Sigmoid colon (tissue), 7 donors: Measurements from ENCODE around the gene ALG6. TPM values are rescaled to one million over a fixed set of nuclear protein-coding genes. Genes with fewer than 3 reads are reported as not detected.

Experiments used
- DNase-seq: peaks from one replicate; pipeline ENCODE4 v3.0.0-alpha.2; 2019
- H3K27ac ChIP-seq, 4 donors: fragments of 200-600 bp; sonication (generic); one replicate each; pipeline ENCODE4 v1.5.1; 2016 to 2019; ENCODE audit warnings: mild to moderate bottlenecking in 1 of 4
- H3K27me3 ChIP-seq, 3 donors: fragments of 200-600 bp; sonication (generic); one replicate each; pipeline ENCODE4 v1.5.1; 2019; ENCODE audit warnings: mild to moderate bottlenecking in 1 of 3
- H3K36me3 ChIP-seq, 4 donors: fragments of 200-600 bp; sonication (generic); one replicate each; pipeline ENCODE4 v1.5.1; 2016 to 2019
- H3K4me1 ChIP-seq, 4 donors: fragments of 200-600 bp; sonication (generic); one replicate each; pipeline ENCODE4 v1.5.1; 2017 to 2019
- H3K4me3 ChIP-seq, 4 donors: fragments of 200-600 bp; sonication (generic); one replicate each; pipeline ENCODE4 v1.5.1; 2017 to 2019; ENCODE audit warnings: mild to moderate bottlenecking in 2 of 4, moderate library complexity in 1 of 4
- H3K9me3 ChIP-seq, 4 donors: fragments of 200-600 bp in 3 of 4; sonication (generic) in 3 of 4; one replicate each; pipeline versions ENCODE4 v1.5.1 to v1.6.1; 2013 to 2019
- EP300 ChIP-seq, 4 donors: sonication (generic); formaldehyde crosslinking; IDR thresholded peaks; one replicate each; pipeline ENCODE4 v1.6.1; 2017; ENCODE audit warnings: antibody characterized with exemption in 4 of 4
- POLR2A ChIP-seq, 2 donors: fragments of 450-650 bp; IDR thresholded peaks; one replicate each; pipeline ENCODE4 v1.6.1; 2016; ENCODE audit warnings: antibody characterized with exemption in 2 of 2, mild to moderate bottlenecking in 2 of 2, moderate library complexity in 2 of 2
- POLR2AphosphoS5 ChIP-seq, 4 donors: sonication (generic); formaldehyde crosslinking; IDR thresholded peaks; one replicate each; pipeline ENCODE4 v1.6.1; 2017; ENCODE audit warnings: antibody characterized with exemption in 4 of 4
- WGBS, 2 donors: extraction: QIAGEN DNeasy Blood & Tissue Kit; methylation state at CpG; one replicate each; pipeline ENCODE4 v1.1.7; 2013; 5-methylcytosine and 5-hydroxymethylcytosine counted together
- intact Hi-C: fragments of 100-400 bp; cut with DNase I; formaldehyde crosslinking; loops from one replicate; pipeline ENCODE4 v1.15.1; 2023
- polyA plus RNA-seq, 3 donors: library from polyadenylated mRNA; stranded (reverse); fragments of 200-250 nt; gene quantifications; one replicate each; pipeline ENCODE4 v1.2.3, GENCODE V29; 2013
- total RNA-seq, 4 donors: library from RNA; depleted of rRNA; stranded (reverse); fragments of >200 nt; gene quantifications; one replicate each; pipeline ENCODE4 v1.1.0, GENCODE V29; 2016
- TF ChIP-seq, protein P1 (sequence below), 4 experiments: fragments of 450-650 bp in 3 of 4; fragments of 200-600 bp in 1 of 4; IDR thresholded peaks; one replicate each; pipeline ENCODE4 v1.5.1; 2016 to 2019; ENCODE audit warnings: antibody characterized with exemption in 4 of 4, mild to moderate bottlenecking in 3 of 4, moderate library complexity in 2 of 4
- donor health status: healthy with polysubstance abuse.
- donor health status: Bipolar disorder and iron deficiency.
- donor health status: healthy.

The ALG6 gene
- total and polyA plus RNA-seq, 7 donors = 3.0 to 11.4 (median 6.3) TPM

GRCh38 chr1:63403386-63403785 lies 36.0 kb downstream of the ALG6 start:
- Histone ChIP-seq H3K4me3 (no peak overlapping the region), H3K9me3 (no peaks in the 10 kb centered on the region), H3K27me3 (no peaks in the 10 kb centered on the region), H3K27ac (no peak overlapping the region), H3K36me3 (peaks cover 0 to 22% (median 2%) of the 10 kb centered on the region in 4 donors), H3K4me1 (no peaks in the 10 kb centered on the region)
- DNase-seq = no peak
- intact Hi-C loops = no loop called here
- TF ChIP-seq, protein P1, sequence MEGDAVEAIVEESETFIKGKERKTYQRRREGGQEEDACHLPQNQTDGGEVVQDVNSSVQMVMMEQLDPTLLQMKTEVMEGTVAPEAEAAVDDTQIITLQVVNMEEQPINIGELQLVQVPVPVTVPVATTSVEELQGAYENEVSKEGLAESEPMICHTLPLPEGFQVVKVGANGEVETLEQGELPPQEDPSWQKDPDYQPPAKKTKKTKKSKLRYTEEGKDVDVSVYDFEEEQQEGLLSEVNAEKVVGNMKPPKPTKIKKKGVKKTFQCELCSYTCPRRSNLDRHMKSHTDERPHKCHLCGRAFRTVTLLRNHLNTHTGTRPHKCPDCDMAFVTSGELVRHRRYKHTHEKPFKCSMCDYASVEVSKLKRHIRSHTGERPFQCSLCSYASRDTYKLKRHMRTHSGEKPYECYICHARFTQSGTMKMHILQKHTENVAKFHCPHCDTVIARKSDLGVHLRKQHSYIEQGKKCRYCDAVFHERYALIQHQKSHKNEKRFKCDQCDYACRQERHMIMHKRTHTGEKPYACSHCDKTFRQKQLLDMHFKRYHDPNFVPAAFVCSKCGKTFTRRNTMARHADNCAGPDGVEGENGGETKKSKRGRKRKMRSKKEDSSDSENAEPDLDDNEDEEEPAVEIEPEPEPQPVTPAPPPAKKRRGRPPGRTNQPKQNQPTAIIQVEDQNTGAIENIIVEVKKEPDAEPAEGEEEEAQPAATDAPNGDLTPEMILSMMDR (IDR thresholded peaks at IDR 0.05) = no peak
- TF ChIP-seq POLR2AphosphoS5 (IDR thresholded peaks at IDR 0.05) = no peak
- WGBS, 2 donors = 53 to 57% methylated on average over 3 of the region's 3 CpGs

GRCh38 chr1:63405021-63405420 lies 37.6 kb downstream of the ALG6 start:
- no peak for DNase-seq
- Histone ChIP-seq H3K36me3 (peaks cover 0 to 17% (median 2%) of the 10 kb centered on the region in 4 donors), H3K9me3 (no peaks in the 10 kb centered on the region), H3K27ac (no peak overlapping the region), H3K27me3 (no peaks in the 10 kb centered on the region), H3K4me3 (no peak overlapping the region), H3K4me1 (no peaks in the 10 kb centered on the region)
- TF ChIP-seq EP300 (IDR thresholded peaks at IDR 0.05) (no peak), POLR2AphosphoS5 (IDR thresholded peaks at IDR 0.05) (no peak), POLR2A (IDR thresholded peaks at IDR 0.05) (no peak)
- TF ChIP-seq, protein P1 (IDR thresholded peaks at IDR 0.05) = no peak
- intact Hi-C loops = no loop called here

GRCh38 chr1:63405987-63406386 lies 38.6 kb downstream of the ALG6 start:
- H3K4me1 ChIP-seq = no peaks in the 10 kb centered on the region
- DNase-seq = no peak
- intact Hi-C loops = no loop called here
- TF ChIP-seq POLR2A (IDR thresholded peaks at IDR 0.05) (no peak), EP300 (IDR thresholded peaks at IDR 0.05) (no peak), POLR2AphosphoS5 (IDR thresholded peaks at IDR 0.05) (no peak)
- TF ChIP-seq, protein P1 (IDR thresholded peaks at IDR 0.05) = no peak
- H3K4me3 ChIP-seq = no peak overlapping the region
- no peak overlapping the region for H3K27ac ChIP-seq
- no peaks in the 10 kb centered on the region for H3K9me3 ChIP-seq
- no peaks in the 10 kb centered on the region for H3K27me3 ChIP-seq
- H3K36me3 ChIP-seq = peaks cover 0 to 17% (median 2%) of the 10 kb centered on the region in 4 donors

GRCh38 chr1:63407002-63407401 lies 39.6 kb downstream of the ALG6 start:
- no peaks in the 10 kb centered on the region for H3K4me1 ChIP-seq
- H3K9me3 ChIP-seq = no peaks in the 10 kb centered on the region
- no peak overlapping the region for H3K4me3 ChIP-seq
- H3K27me3 ChIP-seq = no peaks in the 10 kb centered on the region
- peaks cover 0 to 21% (median 2%) of the 10 kb centered on the region in 4 donors for H3K36me3 ChIP-seq
- no peak for DNase-seq
- no peak overlapping the region for H3K27ac ChIP-seq
- intact Hi-C loops = no loop called here
- TF ChIP-seq, protein P1 (IDR thresholded peaks at IDR 0.05) = no peak
- TF ChIP-seq POLR2A (IDR thresholded peaks at IDR 0.05) (no peak), EP300 (IDR thresholded peaks at IDR 0.05) (no peak), POLR2AphosphoS5 (IDR thresholded peaks at IDR 0.05) (no peak)

DNA sequence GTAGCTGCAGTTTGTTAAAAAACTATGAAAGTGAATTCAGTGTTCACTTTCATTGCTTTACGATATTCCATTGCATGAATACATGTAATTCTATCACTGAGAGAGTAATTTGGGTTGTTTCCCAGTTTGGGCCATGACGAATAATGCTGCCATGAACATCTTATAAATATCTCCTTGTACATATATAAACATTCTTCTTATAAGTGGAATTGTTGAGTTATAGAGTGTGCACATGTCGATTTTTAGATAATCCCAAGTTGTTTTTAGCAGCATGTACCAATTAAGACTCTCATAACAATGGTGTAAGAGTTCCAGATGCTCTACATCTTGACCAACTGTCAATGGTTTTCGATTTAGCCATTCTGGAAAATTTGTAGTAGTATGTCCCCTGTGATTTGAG lies 40.9 kb downstream of the ALG6 start:
- peaks cover 0 to 28% (median under 1%) of the 10 kb centered on the region in 4 donors for H3K36me3 ChIP-seq
- no peaks in the 10 kb centered on the region for H3K4me1 ChIP-seq
- no peak overlapping the region for H3K27ac ChIP-seq
- H3K27me3 ChIP-seq = no peaks in the 10 kb centered on the region
- intact Hi-C loops = no loop called here
- no peaks in the 10 kb centered on the region for H3K9me3 ChIP-seq
- 83 to 88% methylated on average over 4 of the region's 4 CpGs for WGBS, 2 donors
- TF ChIP-seq POLR2AphosphoS5 (IDR thresholded peaks at IDR 0.05) (no peak), POLR2A (IDR thresholded peaks at IDR 0.05) (no peak), EP300 (IDR thresholded peaks at IDR 0.05) (no peak)
- TF ChIP-seq, protein P1 (IDR thresholded peaks at IDR 0.05) = no peak
- no peak for DNase-seq
- no peak overlapping the region for H3K4me3 ChIP-seq
